Measurements from ENCODE around the gene ZNF148. TPM values are rescaled to one million over a fixed set of nuclear protein-coding genes. Genes with fewer than 3 reads are reported as not detected.

ZNF148 gene
- total RNA-seq, 2 experiments from 2014 or later = 36.9 to 41.9 TPM

GRCh38 chr3:125318871-125319270, 56.3 kb downstream of the ZNF148 start:
- ChIA-PET POLR2A (no interaction called here), CTCF (interaction anchor here (0.7 to 0.8 kb wide), 2 partner anchors 8 to 212 kb away, joined by 3 read pairs; no protein-coding TSS in a partner anchor)
- Mint-ChIP-seq H3K27ac (no peak overlapping the region), H3K36me3 (ENCODE audit: low read depth) (peaks cover 46% of the 10 kb centered on the region), H3K9me3 (no peaks in the 10 kb centered on the region), H3K4me1 (no peaks in the 10 kb centered on the region), H3K4me3 (no peak overlapping the region), H3K27me3 (no peaks in the 10 kb centered on the region)
- DNase-seq = no peak

DNA sequence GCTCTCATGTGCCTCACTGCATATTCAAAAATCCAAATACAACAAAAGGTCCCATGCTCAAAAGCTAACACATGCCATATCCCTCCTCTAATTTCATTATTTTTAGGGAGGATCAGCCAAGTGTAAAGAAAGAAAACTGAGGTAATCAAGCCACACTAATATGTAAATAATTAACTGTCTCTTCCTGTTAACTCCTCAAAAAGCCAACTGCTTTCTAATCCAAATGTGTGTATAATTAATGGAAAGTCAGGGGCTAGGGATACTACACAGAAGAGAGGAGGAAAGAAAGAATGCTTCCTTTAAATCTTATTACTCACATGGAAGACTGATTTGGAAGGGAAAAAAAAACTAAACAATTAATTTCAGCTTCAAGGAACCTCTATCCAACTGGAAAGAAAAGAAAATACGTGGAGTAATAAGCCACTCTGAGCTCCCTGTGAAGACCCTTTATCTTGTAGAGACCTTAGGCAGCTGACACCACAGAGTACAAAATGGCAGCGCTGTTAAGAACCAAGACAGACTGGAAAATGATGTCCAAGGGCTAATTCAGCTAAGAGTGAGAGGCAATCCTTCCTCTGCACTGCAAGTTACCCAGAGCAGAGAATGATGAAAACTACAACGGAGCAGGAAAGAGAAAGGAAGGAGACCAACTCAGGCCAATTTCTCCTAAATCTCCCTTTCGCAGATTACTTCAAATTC, 56.8 kb downstream of the ZNF148 start:
- peaks cover 2% of the 10 kb centered on the region for H3K4me1 Mint-ChIP-seq
- peaks cover 42% of the 10 kb centered on the region for H3K36me3 Mint-ChIP-seq (ENCODE audit: low read depth)
- CTCF ChIA-PET = interaction anchor here (0.8 kb wide), 1 partner anchor 8 kb away, joined by 3 read pairs; no protein-coding TSS in a partner anchor
- DNase-seq = no peak
- POLR2A ChIA-PET = no interaction called here
- H3K9me3 Mint-ChIP-seq = peaks cover under 1% of the 10 kb centered on the region
- H3K27me3 Mint-ChIP-seq = no peaks in the 10 kb centered on the region
- H3K4me3 Mint-ChIP-seq = no peak overlapping the region
- H3K27ac Mint-ChIP-seq = no peak overlapping the region

DNA sequence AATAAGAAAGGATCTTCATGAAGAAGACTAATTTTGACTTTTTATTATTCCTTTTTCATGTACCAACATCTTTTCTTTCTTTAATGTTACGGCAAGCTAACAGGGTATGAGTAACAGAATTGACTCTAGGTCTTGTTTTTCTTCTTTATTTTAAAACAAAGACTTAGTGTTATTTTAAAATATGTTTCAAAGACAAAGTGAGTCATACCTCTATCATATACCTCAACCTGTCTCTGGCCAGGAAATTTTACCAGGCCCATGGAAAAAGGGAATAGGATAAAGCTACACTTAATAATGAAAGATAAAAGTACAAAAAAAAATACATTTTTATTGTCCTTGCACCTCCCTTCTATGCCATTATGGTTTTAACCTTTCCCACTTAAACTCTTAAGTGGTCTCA, 57.4 kb downstream of the ZNF148 start:
- Mint-ChIP-seq H3K27me3 (no peaks in the 10 kb centered on the region), H3K4me1 (peaks cover 3% of the 10 kb centered on the region), H3K4me3 (no peak overlapping the region), H3K36me3 (ENCODE audit: low read depth) (peaks cover 45% of the 10 kb centered on the region), H3K27ac (no peak overlapping the region), H3K9me3 (peaks cover 2% of the 10 kb centered on the region)
- ChIA-PET POLR2A (no interaction called here), CTCF (no interaction called here)
- DNase-seq = no peak

DNA sequence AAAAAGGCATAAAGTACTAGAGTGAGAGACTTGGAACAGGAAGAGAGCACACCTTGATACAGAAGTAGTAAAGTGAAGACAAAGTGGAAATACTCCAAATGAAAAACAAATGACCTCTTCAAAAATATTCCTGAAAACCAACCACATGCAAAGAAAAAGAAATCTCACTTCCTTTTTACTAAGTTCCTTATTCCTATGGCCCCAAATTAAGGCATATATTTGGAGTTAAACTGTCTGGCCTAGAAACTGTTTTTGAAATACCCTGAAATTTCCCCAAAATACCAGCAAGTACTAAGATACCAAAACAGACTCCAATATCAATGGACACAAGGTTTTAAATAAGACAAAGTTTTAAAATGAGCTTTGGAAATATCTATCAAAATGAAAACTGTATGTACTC, 58.2 kb downstream of the ZNF148 start:
- POLR2A ChIA-PET = no interaction called here

GRCh38 chr3:125316246-125316645, 58.9 kb downstream of the ZNF148 start:
- Mint-ChIP-seq H3K4me1 (peaks cover 10% of the 10 kb centered on the region), H3K36me3 (ENCODE audit: low read depth) (peaks cover 52% of the 10 kb centered on the region), H3K9me3 (peaks cover 8% of the 10 kb centered on the region), H3K27ac (no peak overlapping the region), H3K4me3 (no peak overlapping the region), H3K27me3 (no peaks in the 10 kb centered on the region)
- POLR2A ChIA-PET = no interaction called here
- no peak for DNase-seq
- CTCF ChIA-PET = no interaction called here

More for the DNA sequence above, 58.2 kb downstream of the ZNF148 start:
- no peak overlapping the region for H3K27ac Mint-ChIP-seq
- H3K9me3 Mint-ChIP-seq = peaks cover 6% of the 10 kb centered on the region
- H3K4me1 Mint-ChIP-seq = peaks cover 7% of the 10 kb centered on the region
- CTCF ChIA-PET = no interaction called here
- no peak overlapping the region for H3K4me3 Mint-ChIP-seq
- peaks cover 48% of the 10 kb centered on the region for H3K36me3 Mint-ChIP-seq (ENCODE audit: low read depth)
- no peaks in the 10 kb centered on the region for H3K27me3 Mint-ChIP-seq
- DNase-seq = no peak

- ChIA-PET POLR2A (no interaction called here), CTCF (no interaction called here)
- peaks cover 68% of the 10 kb centered on the region for H3K36me3 Mint-ChIP-seq (ENCODE audit: low read depth)
- H3K4me1 Mint-ChIP-seq = peaks cover 21% of the 10 kb centered on the region
- no peak overlapping the region for H3K27ac Mint-ChIP-seq
- H3K4me3 Mint-ChIP-seq = no peak overlapping the region
- no peak for DNase-seq
- H3K27me3 Mint-ChIP-seq = no peaks in the 10 kb centered on the region
- H3K9me3 Mint-ChIP-seq = peaks cover 8% of the 10 kb centered on the region
Observed at GRCh38 chr3:125313060-125313635, 62.0 kb downstream of the ZNF148 start.

GRCh38 chr3:125310623-125311081, 64.5 kb downstream of the ZNF148 start:
- Mint-ChIP-seq H3K4me3 (peak overlapping the region; percentile 82), H3K4me1 (peaks cover 21% of the 10 kb centered on the region), H3K27ac (peak overlapping the region; percentile 85), H3K36me3 (ENCODE audit: low read depth) (peaks cover 66% of the 10 kb centered on the region), H3K27me3 (no peaks in the 10 kb centered on the region), H3K9me3 (peaks cover 10% of the 10 kb centered on the region)
- ChIA-PET CTCF (interaction anchor here (0.5 to 1.1 kb wide), 5 partner anchors 8 to 200 kb away, joined by 3 to 5 read pairs (median 3); no protein-coding TSS in a partner anchor), POLR2A (interaction anchor here (1.0 to 1.9 kb wide), 5 partner anchors 24 to 209 kb away, joined by 3 to 18 read pairs (median 4); partner anchors contain the start of genes SNX4 and ZNF148)
- DNase-seq = peak; percentile 68

GRCh38 chr3:125309476-125309875, 65.6 kb downstream of the ZNF148 start:
- ChIA-PET CTCF (interaction anchor here (0.6 kb wide), 1 partner anchor 191 kb away, joined by 5 read pairs; no protein-coding TSS in a partner anchor), POLR2A (interaction anchor here (1.4 to 1.9 kb wide), 2 partner anchors 47 to 66 kb away, joined by 3 to 18 read pairs; partner anchors contain the start of gene ZNF148)
- Mint-ChIP-seq H3K27ac (no peak overlapping the region), H3K4me3 (peak overlapping the region; percentile 22), H3K9me3 (peaks cover 10% of the 10 kb centered on the region), H3K27me3 (no peaks in the 10 kb centered on the region), H3K4me1 (peaks cover 21% of the 10 kb centered on the region), H3K36me3 (ENCODE audit: low read depth) (peaks cover 67% of the 10 kb centered on the region)
- DNase-seq = no peak

DNA sequence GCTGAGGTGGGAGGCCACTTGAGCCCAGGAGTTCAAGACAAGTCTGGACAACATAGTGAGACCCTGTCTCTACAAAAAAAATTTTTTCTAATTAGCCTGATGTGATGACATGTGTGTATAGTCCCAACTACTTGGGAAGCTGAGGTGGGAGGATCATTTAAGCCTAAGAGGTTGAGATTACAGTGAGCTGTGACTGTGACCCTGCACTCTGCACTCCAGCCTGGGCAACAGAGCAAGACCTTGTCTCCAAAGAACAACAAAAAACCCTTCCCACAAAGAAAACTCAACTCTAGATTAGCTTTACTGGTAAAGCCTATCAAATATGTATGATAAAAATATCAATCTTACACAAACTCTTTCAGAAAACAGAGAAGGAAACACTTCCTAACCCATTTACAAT, 68.5 kb downstream of the ZNF148 start:
- ChIA-PET POLR2A (no interaction called here), CTCF (interaction anchor here (0.7 kb wide), 1 partner anchor 207 kb away, joined by 3 read pairs; no protein-coding TSS in a partner anchor)
- Mint-ChIP-seq H3K4me1 (peaks cover 12% of the 10 kb centered on the region), H3K4me3 (no peak overlapping the region), H3K36me3 (ENCODE audit: low read depth) (peaks cover 53% of the 10 kb centered on the region), H3K27me3 (no peaks in the 10 kb centered on the region), H3K27ac (no peak overlapping the region), H3K9me3 (peaks cover 2% of the 10 kb centered on the region)
- no peak for DNase-seq

- POLR2A ChIA-PET = interaction anchor here (0.6 kb wide), 1 partner anchor 8 kb away, joined by 3 read pairs; no protein-coding TSS in a partner anchor
- Mint-ChIP-seq H3K27ac (no peak overlapping the region), H3K4me3 (no peak overlapping the region), H3K4me1 (no peaks in the 10 kb centered on the region), H3K9me3 (peaks cover 2% of the 10 kb centered on the region), H3K27me3 (no peaks in the 10 kb centered on the region), H3K36me3 (ENCODE audit: low read depth) (peaks cover 32% of the 10 kb centered on the region)
- no peak for DNase-seq
- CTCF ChIA-PET = no interaction called here
Observed at GRCh38 chr3:125302932-125303331, 72.2 kb downstream of the ZNF148 start.

- CTCF ChIA-PET = no interaction called here
- H3K4me1 Mint-ChIP-seq = no peaks in the 10 kb centered on the region
Observed at GRCh38 chr3:125300416-125300815, 74.7 kb downstream of the ZNF148 start.

GRCh38 chr3:125294411-125294810, 80.7 kb downstream of the ZNF148 start:
- no peak overlapping the region for H3K27ac Mint-ChIP-seq
- no peaks in the 10 kb centered on the region for H3K27me3 Mint-ChIP-seq
- CTCF ChIA-PET = no interaction called here
- POLR2A ChIA-PET = no interaction called here
- no peak for DNase-seq
- no peaks in the 10 kb centered on the region for H3K9me3 Mint-ChIP-seq
- peaks cover 17% of the 10 kb centered on the region for H3K36me3 Mint-ChIP-seq (ENCODE audit: low read depth)
- H3K4me1 Mint-ChIP-seq = no peaks in the 10 kb centered on the region
- no peak overlapping the region for H3K4me3 Mint-ChIP-seq

More at GRCh38 chr3:125300416-125300815, 74.7 kb downstream of the ZNF148 start:
- no peak overlapping the region for H3K4me3 Mint-ChIP-seq
- DNase-seq = no peak
- POLR2A ChIA-PET = no interaction called here
- no peaks in the 10 kb centered on the region for H3K9me3 Mint-ChIP-seq
- H3K27ac Mint-ChIP-seq = no peak overlapping the region
- H3K27me3 Mint-ChIP-seq = no peaks in the 10 kb centered on the region
- H3K36me3 Mint-ChIP-seq (ENCODE audit: low read depth) = peaks cover 17% of the 10 kb centered on the region

DNA sequence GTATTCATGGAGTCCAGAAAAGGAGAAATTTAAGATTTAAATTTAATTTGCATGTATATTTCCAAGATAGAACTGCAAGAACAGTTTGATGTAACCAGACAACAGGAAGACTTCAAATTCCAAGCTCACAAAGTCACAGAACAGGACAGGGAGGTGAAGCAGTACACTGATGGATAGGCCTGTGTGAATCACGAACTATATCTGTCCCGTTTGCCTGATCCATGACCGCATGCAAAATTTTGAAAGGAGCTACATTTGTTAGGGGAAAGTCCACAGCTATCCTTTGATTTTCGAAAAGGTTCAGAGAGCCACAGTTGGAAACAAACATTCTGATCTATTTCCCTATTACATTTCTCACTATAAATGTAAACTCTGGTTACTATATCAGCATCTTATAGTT, 83.1 kb downstream of the ZNF148 start:
- no peak overlapping the region for H3K27ac Mint-ChIP-seq
- H3K27me3 Mint-ChIP-seq = no peaks in the 10 kb centered on the region
- H3K4me1 Mint-ChIP-seq = no peaks in the 10 kb centered on the region
- H3K4me3 Mint-ChIP-seq = no peak overlapping the region
- H3K9me3 Mint-ChIP-seq = no peaks in the 10 kb centered on the region
- peaks cover 23% of the 10 kb centered on the region for H3K36me3 Mint-ChIP-seq (ENCODE audit: low read depth)
- POLR2A ChIA-PET = no interaction called here
- CTCF ChIA-PET = no interaction called here
- no peak for DNase-seq
